Neural cell (in vitro differentiated cells): ENCODE measurements around the gene TGFA. TPM values are rescaled to one million over a fixed set of nuclear protein-coding genes. Genes with fewer than 3 reads are reported as not detected.

Experiments
- H2AFZ ChIP-seq: fragments of 200-600, 300-800 bp; sonication (generic), shearing (Covaris generic); 2 replicates; pipeline ENCODE4 v1.6.0; 2014; ENCODE audit warnings: low read depth, mild to moderate bottlenecking, antibody characterized with exemption, low read length, moderate library complexity
- H3F3A ChIP-seq: fragments of 200-600 bp; shearing (Covaris generic); 2 replicates; pipeline ENCODE4 v1.6.1; 2016; ENCODE audit warnings: mild to moderate bottlenecking, moderate library complexity, mixed read lengths, antibody characterized with exemption, low read length; ENCODE audit not compliant: insufficient read depth, poor library complexity, severe bottlenecking
- H3K27ac ChIP-seq: fragments of 200-600, 300-800 bp; sonication (generic), shearing (Covaris generic); 2 replicates; pipeline ENCODE4 v1.5.1; 2014; ENCODE audit warnings: mild to moderate bottlenecking, low read length, moderate library complexity
- H3K27me3 ChIP-seq: fragments of 300-800, 200-600 bp; sonication (generic), shearing (Covaris generic); 2 replicates; pipeline ENCODE4 v1.6.0; 2014; ENCODE audit warnings: mild to moderate bottlenecking, low read depth, low read length, moderate library complexity; ENCODE audit not compliant: insufficient read depth
- H3K36me3 ChIP-seq: fragments of 300-800, 200-600 bp; sonication (generic), shearing (Covaris generic); 2 replicates; pipeline ENCODE4 v1.5.1; 2014; ENCODE audit warnings: mild to moderate bottlenecking, antibody characterized with exemption, low read length, moderate library complexity; ENCODE audit not compliant: insufficient read depth
- H3K4me2 ChIP-seq: fragments of 300-800, 200-600 bp; sonication (generic), shearing (Covaris generic); 2 replicates; pipeline ENCODE4 v1.6.0; 2014; ENCODE audit warnings: mild to moderate bottlenecking, low read length
- H3K4me3 ChIP-seq: fragments of 300-800, 200-600 bp; sonication (generic), shearing (Covaris generic); 2 replicates; pipeline ENCODE4 v1.5.1; 2014; ENCODE audit warnings: mild to moderate bottlenecking, low read length, moderate library complexity
- H3K79me2 ChIP-seq: fragments of 200-600 bp; shearing (Covaris generic); replicated peaks from 2 replicates; pipeline ENCODE4 v1.6.0; 2014; ENCODE audit warnings: mild to moderate bottlenecking, low read length, moderate library complexity; ENCODE audit not compliant: insufficient read depth
- H3K9ac ChIP-seq: fragments of 300-800, 200-600 bp; sonication (generic), shearing (Covaris generic); 2 replicates; pipeline ENCODE4 v1.6.1; 2016; ENCODE audit warnings: mild to moderate bottlenecking, low read length, mixed read lengths
- H3K9me2 ChIP-seq: fragments of 200-600 bp; shearing (Covaris generic); 2 replicates; pipeline ENCODE4 v1.6.1; 2016; ENCODE audit warnings: mild to moderate bottlenecking, low read length, mixed read lengths; ENCODE audit not compliant: insufficient read depth
- H3K9me3 ChIP-seq: fragments of 200-600, 300-800 bp; sonication (generic), shearing (Covaris generic); 2 replicates; pipeline ENCODE4 v1.6.1; 2016; ENCODE audit warnings: mild to moderate bottlenecking, mixed run types, low read length, moderate library complexity, mixed read lengths
- H4K20me1 ChIP-seq: fragments of 200-600 bp; shearing (Covaris generic); 2 replicates; pipeline ENCODE4 v1.6.1; 2016; ENCODE audit warnings: mild to moderate bottlenecking, mixed run types; ENCODE audit not compliant: insufficient read depth
- EP300 ChIP-seq: fragments of 450-650 bp; conservative IDR thresholded peaks from 2 replicates; pipeline ENCODE4 v1.6.1; 2014; ENCODE audit warnings: antibody characterized with exemption, mild to moderate bottlenecking, moderate library complexity; ENCODE audit not compliant: poor library complexity, severe bottlenecking
- EZH2 ChIP-seq: fragments of 200-600, 300-800 bp; shearing (Covaris generic), sonication (generic); IDR thresholded peaks from 2 replicates; pipeline ENCODE4 v1.6.1; 2014; ENCODE audit warnings: antibody characterized with exemption, low read length, borderline replicate concordance, mild to moderate bottlenecking; ENCODE audit not compliant: insufficient read depth, poor library complexity, severe bottlenecking
- MXI1 ChIP-seq: fragments of 450-650 bp; conservative IDR thresholded peaks from 2 replicates; pipeline ENCODE4 v1.6.1; 2014; ENCODE audit warnings: antibody characterized with exemption, mild to moderate bottlenecking; ENCODE audit not compliant: poor library complexity, severe bottlenecking
- POLR2AphosphoS5 ChIP-seq: IDR thresholded peaks from 2 replicates; pipeline ENCODE4 v1.6.1; 2012
- RAD21 ChIP-seq: fragments of 450-650 bp; conservative IDR thresholded peaks from 2 replicates; pipeline ENCODE4 v1.6.1; 2014; ENCODE audit warnings: antibody characterized with exemption, mild to moderate bottlenecking, moderate library complexity
- SMC3 ChIP-seq: fragments of 450-650 bp; conservative IDR thresholded peaks from 2 replicates; pipeline ENCODE4 v1.6.1; 2014; ENCODE audit warnings: antibody characterized with exemption, mild to moderate bottlenecking, moderate library complexity; ENCODE audit not compliant: poor library complexity
- TAF1 ChIP-seq: IDR thresholded peaks from 2 replicates; pipeline ENCODE4 v1.6.1; 2012; ENCODE audit warnings: low read depth
- polyA plus RNA-seq: library from polyadenylated mRNA; depleted of rRNA; stranded (reverse); fragments of >200 nt; gene quantifications from 2 replicates; pipeline ENCODE4 v1.2.3, GENCODE V29; 2014
- TF ChIP-seq, protein P1 (sequence below): IDR thresholded peaks from 2 replicates; pipeline ENCODE4 v1.6.1; 2012; ENCODE audit warnings: borderline replicate concordance
- TF ChIP-seq, protein P2 (sequence below): fragments of 450-650 bp; IDR thresholded peaks from 2 replicates; pipeline ENCODE4 v1.5.1; 2014; ENCODE audit warnings: antibody characterized with exemption, mild to moderate bottlenecking, moderate library complexity; ENCODE audit not compliant: poor library complexity, severe bottlenecking

The TGFA gene
- polyA plus RNA-seq, 1 donor from 2014 or later = 0.85 TPM

DNA sequence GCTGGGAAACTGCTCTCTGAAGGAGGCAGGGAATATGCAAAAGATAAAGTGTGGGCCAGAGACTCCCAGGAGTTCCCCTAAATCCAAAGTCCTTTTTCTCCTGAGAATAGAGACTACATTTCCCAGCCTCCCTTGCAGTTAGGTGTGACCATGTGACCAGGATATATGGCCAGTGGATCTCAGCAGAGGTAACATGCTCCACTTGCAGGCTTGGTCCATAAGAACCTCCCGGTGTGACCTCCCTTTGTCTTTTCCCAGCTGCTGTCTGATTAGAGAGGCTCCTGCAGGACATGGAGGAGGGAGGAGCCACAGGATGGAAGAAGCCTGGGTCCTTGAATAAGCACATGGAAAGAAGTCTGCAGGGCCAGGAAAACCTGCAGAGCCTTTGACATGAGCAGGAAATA lies 76.2 kb downstream of the TGFA start:
- Histone ChIP-seq H3K9me2 (no peaks in the 10 kb centered on the region), H3K36me3 (no peaks in the 10 kb centered on the region), H3K4me3 (no peak overlapping the region), H3K9me3 (no peaks in the 10 kb centered on the region), H2AFZ (no peak overlapping the region), H3K27me3 (no peaks in the 10 kb centered on the region), H4K20me1 (no peaks in the 10 kb centered on the region), H3F3A (no peaks in the 10 kb centered on the region), H3K27ac (no peak overlapping the region), H3K9ac (no peak overlapping the region), H3K4me2 (no peak overlapping the region), H3K79me2 (no peaks in the 10 kb centered on the region)
- TF ChIP-seq EZH2 (no peak), SMC3 (no peak), EP300 (no peak), POLR2AphosphoS5 (no peak), MXI1 (no peak), RAD21 (no peak), TAF1 (no peak)
- TF ChIP-seq, protein P1, sequence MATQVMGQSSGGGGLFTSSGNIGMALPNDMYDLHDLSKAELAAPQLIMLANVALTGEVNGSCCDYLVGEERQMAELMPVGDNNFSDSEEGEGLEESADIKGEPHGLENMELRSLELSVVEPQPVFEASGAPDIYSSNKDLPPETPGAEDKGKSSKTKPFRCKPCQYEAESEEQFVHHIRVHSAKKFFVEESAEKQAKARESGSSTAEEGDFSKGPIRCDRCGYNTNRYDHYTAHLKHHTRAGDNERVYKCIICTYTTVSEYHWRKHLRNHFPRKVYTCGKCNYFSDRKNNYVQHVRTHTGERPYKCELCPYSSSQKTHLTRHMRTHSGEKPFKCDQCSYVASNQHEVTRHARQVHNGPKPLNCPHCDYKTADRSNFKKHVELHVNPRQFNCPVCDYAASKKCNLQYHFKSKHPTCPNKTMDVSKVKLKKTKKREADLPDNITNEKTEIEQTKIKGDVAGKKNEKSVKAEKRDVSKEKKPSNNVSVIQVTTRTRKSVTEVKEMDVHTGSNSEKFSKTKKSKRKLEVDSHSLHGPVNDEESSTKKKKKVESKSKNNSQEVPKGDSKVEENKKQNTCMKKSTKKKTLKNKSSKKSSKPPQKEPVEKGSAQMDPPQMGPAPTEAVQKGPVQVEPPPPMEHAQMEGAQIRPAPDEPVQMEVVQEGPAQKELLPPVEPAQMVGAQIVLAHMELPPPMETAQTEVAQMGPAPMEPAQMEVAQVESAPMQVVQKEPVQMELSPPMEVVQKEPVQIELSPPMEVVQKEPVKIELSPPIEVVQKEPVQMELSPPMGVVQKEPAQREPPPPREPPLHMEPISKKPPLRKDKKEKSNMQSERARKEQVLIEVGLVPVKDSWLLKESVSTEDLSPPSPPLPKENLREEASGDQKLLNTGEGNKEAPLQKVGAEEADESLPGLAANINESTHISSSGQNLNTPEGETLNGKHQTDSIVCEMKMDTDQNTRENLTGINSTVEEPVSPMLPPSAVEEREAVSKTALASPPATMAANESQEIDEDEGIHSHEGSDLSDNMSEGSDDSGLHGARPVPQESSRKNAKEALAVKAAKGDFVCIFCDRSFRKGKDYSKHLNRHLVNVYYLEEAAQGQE = no peak
- TF ChIP-seq, protein P2, sequence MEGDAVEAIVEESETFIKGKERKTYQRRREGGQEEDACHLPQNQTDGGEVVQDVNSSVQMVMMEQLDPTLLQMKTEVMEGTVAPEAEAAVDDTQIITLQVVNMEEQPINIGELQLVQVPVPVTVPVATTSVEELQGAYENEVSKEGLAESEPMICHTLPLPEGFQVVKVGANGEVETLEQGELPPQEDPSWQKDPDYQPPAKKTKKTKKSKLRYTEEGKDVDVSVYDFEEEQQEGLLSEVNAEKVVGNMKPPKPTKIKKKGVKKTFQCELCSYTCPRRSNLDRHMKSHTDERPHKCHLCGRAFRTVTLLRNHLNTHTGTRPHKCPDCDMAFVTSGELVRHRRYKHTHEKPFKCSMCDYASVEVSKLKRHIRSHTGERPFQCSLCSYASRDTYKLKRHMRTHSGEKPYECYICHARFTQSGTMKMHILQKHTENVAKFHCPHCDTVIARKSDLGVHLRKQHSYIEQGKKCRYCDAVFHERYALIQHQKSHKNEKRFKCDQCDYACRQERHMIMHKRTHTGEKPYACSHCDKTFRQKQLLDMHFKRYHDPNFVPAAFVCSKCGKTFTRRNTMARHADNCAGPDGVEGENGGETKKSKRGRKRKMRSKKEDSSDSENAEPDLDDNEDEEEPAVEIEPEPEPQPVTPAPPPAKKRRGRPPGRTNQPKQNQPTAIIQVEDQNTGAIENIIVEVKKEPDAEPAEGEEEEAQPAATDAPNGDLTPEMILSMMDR = no peak

DNA sequence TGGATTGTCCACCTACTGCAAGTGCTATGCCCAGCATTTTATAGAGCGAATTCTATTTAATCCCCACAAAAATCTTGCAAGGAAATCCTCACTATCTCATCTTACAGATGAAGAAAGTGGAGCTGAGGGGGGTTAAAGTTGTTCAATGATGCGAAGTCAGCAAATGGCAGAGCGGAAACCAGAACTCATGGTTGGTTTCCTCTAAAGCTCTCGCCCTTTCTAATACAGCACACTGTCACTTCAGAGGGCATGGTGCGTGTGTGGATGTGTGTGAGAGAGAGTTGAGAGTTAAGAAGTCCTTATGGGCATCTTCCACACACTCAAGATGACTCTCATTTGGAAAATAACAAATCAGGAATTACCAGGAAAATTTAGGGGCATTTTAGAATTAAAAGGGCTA lies 78.4 kb downstream of the TGFA start:
- Histone ChIP-seq H3K4me3 (no peak overlapping the region), H2AFZ (no peak overlapping the region), H3K79me2 (no peaks in the 10 kb centered on the region), H3K27me3 (no peaks in the 10 kb centered on the region), H3K36me3 (no peaks in the 10 kb centered on the region), H3K9me3 (no peaks in the 10 kb centered on the region), H3K4me2 (no peak overlapping the region), H4K20me1 (no peaks in the 10 kb centered on the region), H3K9ac (no peak overlapping the region), H3K9me2 (no peaks in the 10 kb centered on the region), H3K27ac (no peak overlapping the region), H3F3A (no peaks in the 10 kb centered on the region)
- TF ChIP-seq SMC3 (no peak), MXI1 (no peak)

DNA sequence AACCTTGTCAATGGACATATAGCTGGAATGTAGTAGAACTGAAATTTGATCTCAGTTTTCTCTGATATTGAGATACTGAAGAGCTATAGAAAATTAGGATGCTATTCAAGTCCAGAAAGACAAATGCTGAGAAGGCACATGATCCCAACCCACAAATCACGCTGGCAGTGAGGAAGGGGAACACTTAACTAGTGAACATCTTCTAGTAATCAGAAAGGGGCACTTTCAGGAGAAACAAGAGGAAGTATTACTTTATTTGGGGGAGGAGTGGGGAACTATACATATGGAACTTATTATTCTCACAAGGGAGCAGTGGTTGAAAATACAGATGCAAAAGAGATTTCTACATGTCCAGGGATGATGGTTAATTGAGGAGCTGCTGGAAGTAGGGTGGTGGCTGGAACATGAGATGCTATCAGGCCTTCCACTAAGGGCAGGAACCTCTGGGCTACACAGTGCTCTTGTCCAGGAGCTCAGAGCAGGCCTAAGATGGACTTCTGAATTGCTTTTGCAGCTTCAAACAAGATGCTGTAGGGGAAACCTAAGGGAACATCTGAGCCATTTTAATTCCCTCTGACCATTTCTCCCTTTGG lies 79.3 kb downstream of the TGFA start:
- Histone ChIP-seq H3K4me2 (no peak overlapping the region), H3F3A (no peaks in the 10 kb centered on the region), H3K9ac (no peak overlapping the region), H3K36me3 (no peaks in the 10 kb centered on the region), H3K27ac (no peak overlapping the region), H2AFZ (no peak overlapping the region), H3K27me3 (no peaks in the 10 kb centered on the region), H3K79me2 (no peaks in the 10 kb centered on the region), H3K9me3 (no peaks in the 10 kb centered on the region), H3K4me3 (no peak overlapping the region), H3K9me2 (no peaks in the 10 kb centered on the region), H4K20me1 (no peaks in the 10 kb centered on the region)
- TF ChIP-seq EZH2 = no peak
- TF ChIP-seq, protein P1 = no peak
- no peak for TF ChIP-seq EP300
- no peak for TF ChIP-seq MXI1
- TF ChIP-seq, protein P2 = no peak
- TF ChIP-seq POLR2AphosphoS5 = no peak
- no peak for TF ChIP-seq RAD21
- TF ChIP-seq SMC3 = no peak
- TF ChIP-seq TAF1 = no peak
